Coronary artery (tissue), 2 donors: ENCODE data around the gene TRAF1.

Experiments used
- DNase-seq: peaks from one replicate; pipeline ENCODE4 v3.0.0-alpha.2; 2017; ENCODE audit warnings: low spot score
- H3K27ac ChIP-seq, 2 donors: fragments of 200-600 bp; sonication (generic); one replicate each; pipeline ENCODE4 v1.5.1; 2016 to 2019
- H3K4me3 ChIP-seq: fragments of 200-600 bp; sonication (generic); 2 replicates; pipeline ENCODE4 v1.5.1; 2016; ENCODE audit warnings: mild to moderate bottlenecking, moderate library complexity
- CTCF ChIP-seq: fragments of 200-600 bp; sonication (generic); IDR thresholded peaks from one replicate; pipeline ENCODE4 v1.5.1; 2019; ENCODE audit warnings: antibody characterized with exemption

TRAF1 gene

DNA sequence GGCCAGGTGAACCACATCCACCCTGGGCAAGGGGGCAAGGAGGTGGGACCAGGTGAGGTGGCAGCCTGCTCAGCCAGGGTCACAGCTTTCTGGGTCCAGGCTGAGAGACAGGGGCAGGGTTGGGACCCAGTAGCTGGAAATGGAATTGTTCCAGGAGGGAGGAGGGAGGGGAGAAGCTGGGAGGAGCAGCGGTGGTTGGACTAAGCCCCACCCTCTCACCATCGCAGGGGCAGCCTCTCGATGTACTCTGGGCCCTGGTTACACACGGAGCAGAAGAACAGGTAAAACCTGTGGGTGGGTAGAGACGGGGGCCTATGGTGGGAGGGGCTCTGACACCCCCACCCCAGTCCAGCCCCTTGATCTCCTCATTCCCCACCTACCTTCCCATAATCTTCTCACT is 60.8 kb downstream of the TRAF1 start:
- Histone ChIP-seq H3K4me3 (no peak overlapping the region), H3K27ac (no peak overlapping the region)
- DNase-seq, result no peak
- no peak for TF ChIP-seq CTCF

GRCh38 chr9:120865176-120865575 is 61.4 kb downstream of the TRAF1 start:
- TF ChIP-seq CTCF, result no peak
- DNase-seq, result no peak
- Histone ChIP-seq H3K4me3 (no peak overlapping the region), H3K27ac (no peak overlapping the region)

DNA sequence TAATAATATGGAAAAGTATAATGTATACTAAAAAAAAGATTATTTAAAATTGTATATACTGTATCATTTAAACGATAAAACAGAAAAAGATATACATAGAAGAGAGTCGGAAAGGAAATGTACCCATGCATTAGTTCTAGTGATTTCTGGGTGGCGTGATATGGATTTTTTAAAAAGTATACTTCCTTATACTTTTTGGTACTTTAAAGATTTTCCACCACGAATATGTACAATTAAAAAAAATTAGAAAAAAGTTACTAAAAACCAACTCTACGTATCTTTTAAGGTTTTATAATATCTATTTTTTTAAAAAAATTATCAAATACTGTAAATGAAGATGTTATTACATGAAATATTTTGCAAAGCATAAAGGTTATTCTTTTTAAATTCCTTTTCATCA is 61.9 kb downstream of the TRAF1 start:
- TF ChIP-seq CTCF, result no peak
- no peak overlapping the region for H3K4me3 ChIP-seq
- DNase-seq, result no peak
- no peak overlapping the region for H3K27ac ChIP-seq

DNA sequence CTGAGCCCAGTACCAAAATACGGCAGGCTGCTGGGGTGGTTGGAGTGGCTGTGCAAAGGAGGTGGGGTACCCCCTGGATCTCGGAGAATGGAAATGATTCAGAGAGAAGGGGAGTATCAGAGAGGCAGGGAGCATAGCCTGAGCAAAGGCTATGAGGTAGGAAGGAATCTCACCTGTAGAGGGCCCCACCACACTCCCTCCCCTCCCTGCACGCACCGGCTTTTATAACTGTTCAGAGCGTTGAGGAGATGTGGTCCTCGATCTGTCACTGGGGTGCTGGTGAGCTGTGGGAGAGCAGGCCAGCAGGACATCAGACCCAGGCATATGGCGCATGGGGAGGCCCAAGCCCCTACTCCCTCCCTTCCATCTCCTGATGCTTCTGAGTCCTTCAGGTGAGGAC is 62.8 kb downstream of the TRAF1 start:
- TF ChIP-seq CTCF, result no peak

GRCh38 chr9:120862452-120862851 is 64.1 kb downstream of the TRAF1 start:
- H3K4me3 ChIP-seq, result no peak overlapping the region
- H3K27ac ChIP-seq, result no peak overlapping the region
- DNase-seq, result no peak
- no peak for TF ChIP-seq CTCF

More for the DNA sequence above, 62.8 kb downstream of the TRAF1 start:
- H3K4me3 ChIP-seq, result no peak overlapping the region
- H3K27ac ChIP-seq, result no peak overlapping the region
- no peak for DNase-seq

DNA sequence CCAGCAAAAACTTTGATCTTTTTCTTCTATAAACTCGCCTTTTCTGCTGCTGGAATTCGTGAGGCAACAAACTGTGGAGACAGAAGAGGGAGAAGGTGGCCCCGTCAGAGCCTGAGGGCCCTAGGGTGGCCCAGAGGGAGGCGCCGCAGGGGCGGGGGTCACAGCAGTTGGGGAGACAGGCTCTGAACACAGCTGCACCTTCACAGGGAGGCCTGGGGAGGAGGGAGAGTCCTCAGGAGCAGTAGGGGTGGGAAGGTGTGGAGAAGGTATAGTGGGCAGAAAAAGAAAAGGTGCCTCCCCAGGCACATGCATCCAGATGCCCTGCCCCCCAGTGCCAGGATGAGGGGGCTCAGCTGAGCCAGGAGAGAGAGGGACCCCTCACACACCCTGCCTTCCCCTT is 64.7 kb downstream of the TRAF1 start:
- H3K27ac ChIP-seq, result no peak overlapping the region
- DNase-seq, result no peak
- no peak for TF ChIP-seq CTCF
- H3K4me3 ChIP-seq, result no peak overlapping the region

DNA sequence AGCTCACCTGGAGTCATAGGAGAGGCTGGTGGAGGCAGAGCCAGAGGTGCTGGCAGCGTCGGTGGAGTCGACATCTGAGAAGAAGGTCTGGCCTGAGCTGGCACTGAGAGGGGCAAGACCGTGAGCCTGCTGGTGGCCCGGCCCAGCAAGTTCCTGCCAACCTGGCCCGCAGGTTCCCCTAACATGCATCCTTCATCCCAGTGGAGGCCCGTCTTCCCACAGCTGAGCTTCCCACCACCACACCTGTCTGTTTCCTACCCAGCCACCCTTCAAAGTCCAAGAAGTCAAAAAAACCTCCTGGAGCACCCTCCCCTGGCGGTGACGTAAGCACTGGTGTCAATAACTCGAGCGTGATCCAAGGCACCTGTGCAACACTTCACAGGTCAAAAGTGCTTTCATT is 66.5 kb downstream of the TRAF1 start:
- no peak for DNase-seq
- Histone ChIP-seq H3K27ac (no peak overlapping the region), H3K4me3 (no peak overlapping the region)
- no peak for TF ChIP-seq CTCF
